HepG2 (cell line): ENCODE data around the gene PPP1R7. TPM values are rescaled to one million over a fixed set of nuclear protein-coding genes. Genes with fewer than 3 reads are reported as not detected.

Experiments used
- BHLHE40 ChIP-seq: IDR thresholded peaks from 2 replicates; pipeline ENCODE4 v1.6.1; 2011; ENCODE audit warnings: low read length, improper control_type of control experiment
- CENPT ChIP-seq: sonication (generic); formaldehyde crosslinking; IDR thresholded peaks from 2 replicates; pipeline ENCODE4 v1.8.0; 2022; ENCODE audit warnings: low read depth, mild to moderate bottlenecking, moderate library complexity, missing genetic modification reagents
- MLX ChIP-seq: IDR thresholded peaks from 2 replicates; pipeline ENCODE4 v1.6.1; 2016
- POGK ChIP-seq: sonication (generic); formaldehyde crosslinking; conservative IDR thresholded peaks from 2 replicates; pipeline ENCODE4 v1.8.0; 2022; ENCODE audit warnings: mild to moderate bottlenecking, moderate library complexity, missing genetic modification reagents
- SP4 ChIP-seq: sonication (generic); formaldehyde crosslinking; IDR thresholded peaks from 2 replicates; pipeline ENCODE4 v1.8.1; 2023; ENCODE audit warnings: mild to moderate bottlenecking, missing genetic modification reagents
- THAP11 ChIP-seq: IDR thresholded peaks from 2 replicates; pipeline ENCODE4 v1.6.1; 2016; ENCODE audit warnings: missing biosample characterization, missing genetic modification reagents
- ZC3H13 ChIP-seq: sonication (generic); formaldehyde crosslinking; IDR thresholded peaks from 2 replicates; pipeline ENCODE4 v1.8.1; 2023; ENCODE audit warnings: mild to moderate bottlenecking, missing genetic modification reagents, moderate library complexity
- ZNF687 ChIP-seq: sonication (generic); formaldehyde crosslinking; IDR thresholded peaks from 2 replicates; pipeline ENCODE4 v1.5.1; 2020; ENCODE audit warnings: mild to moderate bottlenecking, missing genetic modification reagents, moderate library complexity
- polyA plus RNA-seq, 8 experiments: library from polyadenylated mRNA; depleted of rRNA in 3 of 8; stranded (reverse) in 7 of 8; unstranded in 1 of 8; fragments of >200 nt; fragmentation: Illumina TruSeq in 4 of 8; extraction: Trizol in 4 of 8; gene quantifications; 2 replicates each; pipeline versions ENCODE4 v1.2.1 to v1.2.3, GENCODE V29; 2011 to 2016; ENCODE audit warnings: low read depth in 4 of 8, missing spikeins in 1 of 8, mixed read lengths in 1 of 8; ENCODE audit not compliant: insufficient read depth in 1 of 8
- total RNA-seq, 5 experiments: library from RNA; depleted of rRNA; stranded (reverse); fragments of >200 nt; fragmentation: Illumina TruSeq; extraction: Trizol; gene quantifications; 2 replicates each; pipeline ENCODE4 v1.2.3, GENCODE V29; 2016; ENCODE audit warnings: low read depth in 1 of 5

Gene PPP1R7
- total and polyA plus RNA-seq, 2 of the 13 experiments (the other 11 are each of a cell fraction or from before 2014, with no cell fraction given), result 33.3 to 67.9 TPM

- TF ChIP-seq CENPT (CRISPR knock-in tag), result 0 out of 2 replicates have a peak, but pooled peaks have one; percentile 18
- no peak for TF ChIP-seq ZNF687 (CRISPR knock-in tag)
- TF ChIP-seq POGK (CRISPR knock-in tag), result 0 out of 2 replicates have a peak, but pooled peaks have one; percentile 34
- peak; percentile 30; the same call in 1 of the 2 replicates for TF ChIP-seq ZC3H13 (CRISPR knock-in tag)
- no peak for TF ChIP-seq MLX
- no peak for TF ChIP-seq THAP11 (CRISPR knock-in tag)
- TF ChIP-seq SP4 (CRISPR knock-in tag), result 0 out of 2 replicates have a peak, but pooled peaks have one; percentile 20
- 0 out of 2 replicates have a peak, but pooled peaks have one; percentile 26 for TF ChIP-seq BHLHE40
Observed at GRCh38 chr2:241226723-241227572, 76.7 kb downstream of the PPP1R7 start (continued).
